Breast epithelium (tissue), 4 donors: ENCODE results near the gene ABHD11. TPM values are rescaled to one million over a fixed set of nuclear protein-coding genes. Genes with fewer than 3 reads are reported as not detected.
A peak's percentile ranks its signal among the peaks of the same experiment; 100 is the strongest.

Source experiments
- DNase-seq, 2 donors: peaks; one replicate each; pipeline ENCODE4 v3.0.0-alpha.2; 2019; ENCODE audit warnings: low spot score in 2 of 2
- H3K27ac ChIP-seq, 2 donors: fragments of 200-600 bp; sonication (generic) in 1 of 2; one replicate each; pipeline ENCODE4 v1.5.1; 2016 to 2019; ENCODE audit warnings: mild to moderate bottlenecking in 1 of 2
- H3K27me3 ChIP-seq, 2 donors: fragments of 200-600 bp; sonication (generic) in 1 of 2; one replicate each; pipeline versions ENCODE4 v1.5.1 to v1.6.0; 2017 to 2019; ENCODE audit warnings: control low read depth in 1 of 2, mild to moderate bottlenecking in 1 of 2
- H3K36me3 ChIP-seq: fragments of 200-600 bp; one replicate; pipeline ENCODE4 v1.5.1; 2019
- H3K4me1 ChIP-seq, 2 donors: fragments of 200-600 bp; sonication (generic); one replicate each; pipeline ENCODE4 v1.5.1; 2016 to 2019; ENCODE audit warnings: control low read depth in 1 of 2
- H3K4me3 ChIP-seq, 3 donors: fragments of 200-600 bp; sonication (generic); 1 replicate in 2 of 3; 2 replicates in 1 of 3; pipeline ENCODE4 v1.5.1; 2016 to 2019; ENCODE audit warnings: mild to moderate bottlenecking in 3 of 3, moderate library complexity in 2 of 3
- H3K9me3 ChIP-seq, 2 donors: fragments of 200-600 bp; sonication (generic) in 1 of 2; one replicate each; pipeline ENCODE4 v1.5.1; 2016 to 2019; ENCODE audit warnings: control low read depth in 1 of 2
- POLR2A ChIP-seq: fragments of 450-650 bp; IDR thresholded peaks from one replicate; pipeline ENCODE4 v1.6.1; 2016; ENCODE audit warnings: antibody characterized with exemption, mild to moderate bottlenecking, moderate library complexity
- POLR2AphosphoS5 ChIP-seq, 3 donors: sonication (generic); formaldehyde crosslinking; IDR thresholded peaks; one replicate each; pipeline ENCODE4 v1.6.1; 2017; ENCODE audit warnings: antibody characterized with exemption in 3 of 3
- intact Hi-C: fragments of 100-400 bp; cut with DNase I; formaldehyde crosslinking; loops from one replicate; pipeline ENCODE4 v1.15.1; 2023; ENCODE audit warnings: low total_unique reads
- total RNA-seq, 3 donors: library from RNA; depleted of rRNA; stranded (reverse); fragments of >200 nt; gene quantifications; one replicate each; pipeline ENCODE4 v1.1.0, GENCODE V29; 2016
- TF ChIP-seq, protein P1 (sequence below), 3 donors: fragments of 450-650 bp; IDR thresholded peaks; one replicate each; pipeline ENCODE4 v1.5.1; 2016 to 2017; ENCODE audit warnings: antibody characterized with exemption in 3 of 3, mild to moderate bottlenecking in 3 of 3, moderate library complexity in 3 of 3

ABHD11 gene
- total RNA-seq, 3 donors from 2014 or later: 10.9 to 57.8 (median 36.4) TPM

GRCh38 chr7:73738220-73738611 is 386 bp downstream of the ABHD11 start:
- DNase-seq: peak in 1 of 2 donors; percentile 44
- peak overlapping the region; percentile 97 to 99 for H3K27ac ChIP-seq
- H3K9me3 ChIP-seq: no peaks in the 10 kb centered on the region
- no peaks in the 10 kb centered on the region for H3K36me3 ChIP-seq
- peaks cover 0 to 20% of the 10 kb centered on the region in 2 donors for H3K4me1 ChIP-seq
- peak overlapping the region; percentile 71 to 84 (median 73) for H3K4me3 ChIP-seq
- TF ChIP-seq POLR2AphosphoS5 (IDR thresholded peaks at IDR 0.05) (no peak), POLR2A (no peak)
- TF ChIP-seq, protein P1, sequence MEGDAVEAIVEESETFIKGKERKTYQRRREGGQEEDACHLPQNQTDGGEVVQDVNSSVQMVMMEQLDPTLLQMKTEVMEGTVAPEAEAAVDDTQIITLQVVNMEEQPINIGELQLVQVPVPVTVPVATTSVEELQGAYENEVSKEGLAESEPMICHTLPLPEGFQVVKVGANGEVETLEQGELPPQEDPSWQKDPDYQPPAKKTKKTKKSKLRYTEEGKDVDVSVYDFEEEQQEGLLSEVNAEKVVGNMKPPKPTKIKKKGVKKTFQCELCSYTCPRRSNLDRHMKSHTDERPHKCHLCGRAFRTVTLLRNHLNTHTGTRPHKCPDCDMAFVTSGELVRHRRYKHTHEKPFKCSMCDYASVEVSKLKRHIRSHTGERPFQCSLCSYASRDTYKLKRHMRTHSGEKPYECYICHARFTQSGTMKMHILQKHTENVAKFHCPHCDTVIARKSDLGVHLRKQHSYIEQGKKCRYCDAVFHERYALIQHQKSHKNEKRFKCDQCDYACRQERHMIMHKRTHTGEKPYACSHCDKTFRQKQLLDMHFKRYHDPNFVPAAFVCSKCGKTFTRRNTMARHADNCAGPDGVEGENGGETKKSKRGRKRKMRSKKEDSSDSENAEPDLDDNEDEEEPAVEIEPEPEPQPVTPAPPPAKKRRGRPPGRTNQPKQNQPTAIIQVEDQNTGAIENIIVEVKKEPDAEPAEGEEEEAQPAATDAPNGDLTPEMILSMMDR (IDR thresholded peaks at IDR 0.05): no peak
- intact Hi-C loops: no loop called here
- H3K27me3 ChIP-seq: no peaks in the 10 kb centered on the region

DNA sequence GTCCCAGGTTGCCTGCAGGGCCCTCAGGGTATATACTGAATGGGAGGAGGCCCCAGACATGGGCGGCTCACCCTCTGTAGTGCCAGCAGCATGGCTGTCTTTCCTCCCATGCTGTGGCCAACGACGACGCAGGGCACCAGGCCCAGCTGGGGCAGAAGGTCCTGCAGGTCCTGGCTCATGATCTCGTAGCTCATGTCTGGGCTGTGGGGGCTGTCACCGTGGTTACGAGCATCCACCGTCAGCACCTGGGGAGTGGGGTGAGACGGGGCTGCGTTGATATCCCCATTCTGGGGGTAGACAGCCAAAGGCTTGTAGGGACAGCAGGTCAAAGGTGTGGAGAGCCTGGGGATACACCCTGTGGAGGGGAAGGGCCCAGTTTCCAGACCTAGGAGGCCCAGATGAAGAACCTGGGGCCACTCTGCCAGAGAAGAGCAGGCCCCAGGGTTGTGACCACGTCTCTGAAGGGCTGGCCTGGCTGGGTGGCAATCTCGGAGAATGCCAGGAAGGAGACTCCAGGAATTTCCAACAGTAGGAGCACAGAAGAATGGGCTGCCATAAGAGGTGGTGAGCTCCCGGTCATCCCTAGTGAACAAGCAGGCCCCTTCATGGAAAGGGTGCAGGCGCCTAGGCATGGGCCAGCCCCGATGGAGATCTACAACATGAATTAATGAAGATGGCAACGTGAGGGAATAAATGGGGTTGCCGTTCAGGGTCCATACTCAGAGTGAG is 947 bp downstream of the ABHD11 start:
- no peak for TF ChIP-seq POLR2A
- TF ChIP-seq, protein P1 (IDR thresholded peaks at IDR 0.05): no peak
- TF ChIP-seq POLR2AphosphoS5 (IDR thresholded peaks at IDR 0.05): no peak
- Histone ChIP-seq H3K4me1 (peaks cover 0 to 20% of the 10 kb centered on the region in 2 donors), H3K27me3 (no peaks in the 10 kb centered on the region), H3K9me3 (no peaks in the 10 kb centered on the region), H3K27ac (peak overlapping the region; percentile 97 to 99), H3K36me3 (no peaks in the 10 kb centered on the region), H3K4me3 (peak overlapping the region; percentile 71 to 84 (median 73))
- DNase-seq: no peak
- intact Hi-C loops: no loop called here

GRCh38 chr7:73736885-73737284 is 1.7 kb downstream of the ABHD11 start:
- TF ChIP-seq POLR2A (no peak), POLR2AphosphoS5 (IDR thresholded peaks at IDR 0.05) (no peak)
- TF ChIP-seq, protein P1 (IDR thresholded peaks at IDR 0.05): no peak
- intact Hi-C loops: no loop called here
- Histone ChIP-seq H3K27ac (peak overlapping the region in 1 of 2 donors; percentile 99), H3K36me3 (no peaks in the 10 kb centered on the region), H3K27me3 (no peaks in the 10 kb centered on the region), H3K9me3 (no peaks in the 10 kb centered on the region), H3K4me1 (peaks cover 0 to 13% of the 10 kb centered on the region in 2 donors), H3K4me3 (no peak overlapping the region)
- no peak for DNase-seq

- H3K36me3 ChIP-seq: no peaks in the 10 kb centered on the region
- intact Hi-C loops: no loop called here
- peak overlapping the region; percentile 70 to 80 for H3K27ac ChIP-seq
- no peak for DNase-seq
- H3K9me3 ChIP-seq: no peaks in the 10 kb centered on the region
- H3K4me1 ChIP-seq: peaks cover 0 to 10% of the 10 kb centered on the region in 2 donors
- H3K27me3 ChIP-seq: no peaks in the 10 kb centered on the region
- H3K4me3 ChIP-seq: no peak overlapping the region
- TF ChIP-seq, protein P1 (IDR thresholded peaks at IDR 0.05): no peak
Observed at GRCh38 chr7:73735528-73735905, 3.1 kb downstream of the ABHD11 start.

DNA sequence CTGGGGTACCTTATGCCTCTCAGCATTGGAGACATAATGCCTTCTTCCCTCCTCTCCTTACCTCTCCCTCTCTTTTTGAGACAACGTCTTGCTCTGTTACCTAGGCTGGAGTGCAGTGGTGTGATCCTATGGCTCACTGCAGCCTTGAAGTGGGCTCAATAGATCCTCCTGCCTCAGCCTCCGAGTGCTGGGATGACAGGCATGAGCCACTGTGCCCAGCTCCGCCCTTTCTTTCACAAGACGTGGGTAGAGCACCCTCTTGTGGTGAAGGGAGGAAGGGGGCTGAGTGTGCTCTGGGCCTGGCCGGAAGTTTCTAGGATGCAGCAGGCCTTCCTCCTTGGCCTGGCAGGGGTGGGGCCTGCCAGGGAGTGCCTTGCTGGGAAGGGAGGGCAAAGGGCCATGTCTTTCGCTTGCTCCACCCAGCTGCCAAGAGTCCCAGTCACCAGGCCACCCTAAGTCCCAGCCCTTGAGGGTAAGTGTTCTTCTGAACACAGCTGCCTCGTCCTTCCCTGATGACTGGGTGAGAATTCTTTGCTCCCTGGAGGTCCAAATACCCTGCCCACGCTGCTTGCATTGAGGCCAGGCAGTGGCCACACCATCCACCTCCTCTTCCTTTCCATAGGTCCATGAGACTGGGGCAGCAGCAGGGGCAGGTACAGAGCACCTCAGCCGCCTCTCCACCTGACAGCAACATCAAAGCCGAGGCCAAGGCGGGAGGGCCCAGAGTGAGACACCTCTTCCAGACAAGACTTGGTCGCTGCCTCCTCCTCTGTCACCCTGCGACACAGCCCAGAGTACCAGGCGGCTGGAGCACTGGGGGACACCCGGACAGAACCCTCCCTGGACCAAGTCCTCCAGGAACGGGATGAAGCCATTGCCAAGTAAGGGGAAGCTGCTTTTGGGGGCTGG is 3.7 kb downstream of the ABHD11 start:
- Histone ChIP-seq H3K9me3 (no peaks in the 10 kb centered on the region), H3K27ac (peak overlapping the region; percentile 70 to 80), H3K27me3 (no peaks in the 10 kb centered on the region), H3K36me3 (no peaks in the 10 kb centered on the region), H3K4me1 (peaks cover 0 to 8% of the 10 kb centered on the region in 2 donors), H3K4me3 (no peak overlapping the region)
- intact Hi-C loops: no loop called here
- TF ChIP-seq, protein P1 (IDR thresholded peaks at IDR 0.05): peak; percentile 64 to 84 (median 79)
- TF ChIP-seq POLR2A: no peak
- peak; percentile 55 to 74 (median 70) for TF ChIP-seq POLR2AphosphoS5 (IDR thresholded peaks at IDR 0.05)
- DNase-seq: peak; percentile 68 to 84
